ENCODE measurements around the gene LEMD2. TPM values are rescaled to one million over a fixed set of nuclear protein-coding genes. Genes with fewer than 3 reads are reported as not detected.

LEMD2 gene
- total RNA-seq, 1 donor from 2014 or later: 51.9 TPM

GRCh38 chr6:33797626-33798342 lies 8.9 kb upstream of the LEMD2 start:
- DNase-seq (ENCODE audit: low read depth): no peak

DNA sequence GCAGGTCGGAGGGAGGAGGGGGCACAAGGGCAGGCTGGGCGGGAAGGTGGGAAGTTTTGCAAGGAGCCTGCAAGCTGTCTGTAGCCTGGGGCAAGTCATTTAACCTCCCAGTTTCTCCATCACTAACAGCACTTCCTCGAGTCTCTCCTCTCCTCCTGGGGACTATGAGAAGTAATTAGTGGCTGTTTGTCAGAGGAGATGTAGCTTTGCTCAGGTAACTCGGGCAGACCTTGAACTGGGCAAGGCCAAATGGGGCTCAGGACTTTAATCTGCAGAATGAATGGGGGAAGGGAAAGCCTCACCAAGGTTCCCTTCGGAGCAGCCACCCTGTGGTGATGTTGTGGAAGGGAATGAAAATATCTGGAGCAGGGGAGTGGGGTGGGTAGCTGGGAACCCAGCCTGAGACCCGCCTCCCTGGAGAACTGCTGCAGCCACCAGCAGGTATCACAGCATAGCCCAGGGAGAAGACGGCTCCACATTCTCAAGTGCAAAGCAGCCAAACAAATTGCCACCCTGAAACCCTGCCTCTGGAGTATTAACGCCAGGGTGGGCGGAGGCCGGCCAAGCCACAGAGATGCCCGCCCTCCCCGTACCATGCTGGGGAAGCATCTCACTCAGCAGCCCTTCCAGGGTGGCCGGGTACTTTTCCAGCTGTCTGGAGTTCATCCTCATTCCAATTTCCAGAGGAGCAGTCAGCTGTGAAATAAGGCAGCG lies 6.1 kb upstream of the LEMD2 start:
- DNase-seq (ENCODE audit: low read depth): no peak

GRCh38 chr6:33792981-33793380 lies 4.1 kb upstream of the LEMD2 start:
- DNase-seq (ENCODE audit: low read depth): no peak

GRCh38 chr6:33791620-33792019 lies 2.7 kb upstream of the LEMD2 start:
- no peak for DNase-seq (ENCODE audit: low read depth)

DNA sequence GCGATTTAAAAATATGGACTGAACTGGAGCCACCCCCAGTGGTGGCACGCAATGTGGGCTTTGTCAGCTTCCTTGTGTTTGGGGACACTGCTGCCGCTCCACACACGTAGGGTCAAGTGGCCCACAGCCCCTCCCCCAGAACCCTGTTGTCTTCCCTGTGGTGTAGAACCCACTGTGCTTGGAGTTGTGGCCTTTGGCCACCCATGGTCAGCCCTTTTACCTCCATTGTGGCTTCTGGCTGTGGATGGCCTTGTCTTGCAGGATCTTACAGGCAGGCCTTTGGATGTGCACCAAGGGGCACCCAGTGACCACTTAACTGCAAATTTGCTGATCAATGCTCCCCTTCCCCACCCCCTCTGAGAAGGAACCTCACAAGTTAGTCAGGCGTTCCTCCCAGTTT lies 2.0 kb upstream of the LEMD2 start:
- DNase-seq (ENCODE audit: low read depth): peak; percentile 46

DNA sequence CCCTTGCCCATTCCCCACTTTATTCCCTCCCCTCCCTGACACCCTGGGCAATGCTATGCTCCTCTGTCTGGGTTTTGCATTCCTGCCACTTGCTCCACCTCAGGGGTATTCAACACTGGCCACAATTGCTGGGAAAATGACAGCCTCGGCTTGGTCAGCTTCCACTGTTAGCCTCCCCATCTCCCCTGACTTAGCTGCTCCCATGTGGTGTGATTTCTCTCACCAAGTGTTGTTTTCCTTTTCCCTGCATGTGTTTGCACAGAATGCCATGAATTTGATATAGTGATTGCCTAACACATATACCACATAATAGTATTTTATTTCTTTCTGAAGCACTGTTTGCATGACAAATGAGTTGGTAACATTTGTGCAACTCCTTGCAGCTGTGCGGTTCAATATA lies 1.4 kb upstream of the LEMD2 start:
- DNase-seq (ENCODE audit: low read depth): peak; percentile 85

DNA sequence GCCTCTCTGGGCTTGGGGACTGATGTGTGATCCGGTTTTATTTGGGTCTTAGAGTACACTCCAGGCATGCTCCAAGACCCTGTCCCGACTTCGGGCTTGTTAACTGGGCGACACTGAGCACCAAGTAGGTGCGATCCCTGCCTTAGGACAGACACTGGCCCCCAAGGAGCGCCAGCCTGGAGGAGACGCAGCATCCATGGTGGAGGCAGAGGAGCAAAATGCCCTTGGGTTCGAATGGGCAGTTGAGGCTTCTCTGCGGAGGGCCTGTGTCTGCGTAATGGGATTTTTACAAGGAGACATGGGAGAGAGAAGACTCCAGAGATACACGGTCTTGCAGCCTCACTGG lies 593 bp upstream of the LEMD2 start:
- no peak for DNase-seq (ENCODE audit: low read depth)

GRCh38 chr6:33787954-33788693 lies 806 bp downstream of the LEMD2 start:
- peak; percentile 84 for DNase-seq (ENCODE audit: low read depth)

DNA sequence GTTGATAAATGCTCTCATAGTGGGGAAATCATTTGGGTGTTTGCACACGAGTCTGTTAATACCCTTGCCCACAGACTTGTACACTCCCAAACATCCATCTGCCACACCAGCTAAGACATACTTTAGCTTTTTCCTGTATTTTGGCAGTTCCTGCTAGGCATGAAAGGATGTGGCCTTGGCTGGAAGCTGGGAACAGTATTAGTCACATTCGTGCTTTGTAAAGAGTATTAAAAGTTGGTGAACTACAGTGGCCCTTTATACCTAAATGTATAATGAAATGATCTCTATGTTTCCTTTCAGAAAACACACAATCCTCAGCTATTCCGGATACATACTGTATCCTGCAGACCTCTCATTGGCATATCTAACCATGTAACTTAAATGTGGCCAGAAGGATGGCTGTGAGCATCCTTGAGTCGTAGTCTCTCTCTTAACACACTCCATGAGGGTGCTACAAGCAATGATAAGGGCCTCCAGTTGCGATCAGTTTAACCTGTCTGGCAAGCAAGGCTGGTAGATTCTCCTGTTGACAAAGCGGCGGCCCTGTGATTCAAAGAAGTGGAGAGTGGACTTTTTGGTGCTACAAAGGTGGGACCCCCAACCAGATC lies 1.5 kb downstream of the LEMD2 start:
- DNase-seq (ENCODE audit: low read depth): no peak

GRCh38 chr6:33786736-33787135 lies 2.2 kb downstream of the LEMD2 start:
- DNase-seq (ENCODE audit: low read depth): no peak

- no peak for DNase-seq (ENCODE audit: low read depth)
Observed at GRCh38 chr6:33785778-33786177, 3.2 kb downstream of the LEMD2 start.

GRCh38 chr6:33784787-33785186 lies 4.1 kb downstream of the LEMD2 start:
- DNase-seq (ENCODE audit: low read depth): no peak

DNA sequence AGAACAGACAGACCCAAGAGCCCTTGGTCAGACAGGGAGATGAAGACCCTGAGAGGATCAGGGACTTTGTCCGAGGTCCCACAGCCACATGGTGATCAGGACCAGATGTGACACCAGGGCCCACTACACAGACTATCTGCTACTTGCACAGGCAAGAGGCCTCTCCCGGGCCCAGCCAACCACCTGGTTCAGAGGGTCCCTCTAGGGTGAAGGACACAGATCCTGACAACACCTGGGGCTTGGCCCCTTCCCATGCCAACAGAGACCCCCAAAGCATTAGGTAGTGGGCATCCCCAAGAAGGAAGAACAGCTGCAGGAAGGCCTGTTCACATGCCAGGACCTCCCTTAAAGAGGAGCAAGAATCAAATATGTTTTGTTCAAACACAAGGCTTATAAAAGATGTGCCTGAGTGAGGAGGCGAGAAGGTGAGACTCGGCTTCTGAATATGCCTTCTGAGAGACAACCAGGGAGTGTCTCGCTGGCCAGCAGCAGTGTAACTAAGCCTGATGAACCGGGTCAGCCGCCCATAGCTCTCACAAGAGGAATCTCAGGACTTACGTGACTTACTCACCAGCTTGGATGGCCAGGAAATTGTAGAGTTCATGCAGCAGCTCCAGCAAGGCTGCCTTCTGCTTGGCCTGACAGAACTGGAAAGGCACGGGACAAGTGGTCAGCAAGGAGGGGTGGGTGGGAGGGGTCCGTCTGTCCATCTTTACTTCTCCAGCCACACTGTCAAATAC lies 5.0 kb downstream of the LEMD2 start:
- no peak for DNase-seq (ENCODE audit: low read depth)

GRCh38 chr6:33782561-33782960 lies 6.4 kb downstream of the LEMD2 start:
- DNase-seq (ENCODE audit: low read depth): no peak

- DNase-seq (ENCODE audit: low read depth): peak; percentile 43
Observed at GRCh38 chr6:33781131-33781975, 7.6 kb downstream of the LEMD2 start.

- no peak for DNase-seq (ENCODE audit: low read depth)
Observed at GRCh38 chr6:33779895-33780294, 9.0 kb downstream of the LEMD2 start.

- no peak for DNase-seq (ENCODE audit: low read depth)
Observed at GRCh38 chr6:33779290-33779689, 9.6 kb downstream of the LEMD2 start.

- no peak for DNase-seq (ENCODE audit: low read depth)
Observed at GRCh38 chr6:33778444-33779121, 10.3 kb downstream of the LEMD2 start.

Data from myocyte (in vitro differentiated cells).